HEK293 (cell line): ENCODE measurements around the gene GRID2.

Source experiments
- BCL11A ChIP-seq: fragments of 450-650 bp; formaldehyde crosslinking; IDR thresholded peaks from 2 replicates; pipeline ENCODE4 v1.5.1; 2016; ENCODE audit warnings: low read depth, missing biosample characterization, missing genetic modification characterization
- YY1 ChIP-seq: fragments of 450-650 bp; formaldehyde crosslinking; IDR thresholded peaks from 2 replicates; pipeline ENCODE4 v1.5.1; 2018; ENCODE audit warnings: missing biosample characterization, missing genetic modification characterization
- ZNF211 ChIP-seq: fragments of 450-650 bp; formaldehyde crosslinking; IDR thresholded peaks from 2 replicates; pipeline ENCODE4 v1.5.1; 2016; ENCODE audit warnings: low read depth, missing biosample characterization, missing genetic modification characterization
- ZNF223 ChIP-seq: fragments of 450-650 bp; formaldehyde crosslinking; IDR thresholded peaks from 2 replicates; pipeline ENCODE4 v1.5.1; 2016; ENCODE audit warnings: missing biosample characterization, missing genetic modification characterization
- ZNF302 ChIP-seq: fragments of 450-650 bp; formaldehyde crosslinking; IDR thresholded peaks from 2 replicates; pipeline ENCODE4 v1.5.1; 2016; ENCODE audit warnings: missing biosample characterization, missing genetic modification characterization, low read depth
- ZNF558 ChIP-seq: fragments of 450-650 bp; formaldehyde crosslinking; IDR thresholded peaks from 2 replicates; pipeline ENCODE4 v1.5.1; 2016; ENCODE audit warnings: missing biosample characterization, missing genetic modification characterization
- ZNF843 ChIP-seq: fragments of 450-650 bp; formaldehyde crosslinking; IDR thresholded peaks from 2 replicates; pipeline ENCODE4 v1.5.1; 2016; ENCODE audit warnings: missing biosample characterization, missing genetic modification characterization
- TF ChIP-seq, protein P1 (sequence below): fragments of 450-650 bp; formaldehyde crosslinking; IDR thresholded peaks from 2 replicates; pipeline ENCODE4 v1.5.1; 2016; ENCODE audit warnings: missing biosample characterization, missing genetic modification characterization
- TF ChIP-seq, protein P2 (sequence below): fragments of 450-650 bp; formaldehyde crosslinking; IDR thresholded peaks from 2 replicates; pipeline ENCODE4 v1.5.1; 2016; ENCODE audit warnings: missing biosample characterization, missing genetic modification characterization, low read depth

DNA sequence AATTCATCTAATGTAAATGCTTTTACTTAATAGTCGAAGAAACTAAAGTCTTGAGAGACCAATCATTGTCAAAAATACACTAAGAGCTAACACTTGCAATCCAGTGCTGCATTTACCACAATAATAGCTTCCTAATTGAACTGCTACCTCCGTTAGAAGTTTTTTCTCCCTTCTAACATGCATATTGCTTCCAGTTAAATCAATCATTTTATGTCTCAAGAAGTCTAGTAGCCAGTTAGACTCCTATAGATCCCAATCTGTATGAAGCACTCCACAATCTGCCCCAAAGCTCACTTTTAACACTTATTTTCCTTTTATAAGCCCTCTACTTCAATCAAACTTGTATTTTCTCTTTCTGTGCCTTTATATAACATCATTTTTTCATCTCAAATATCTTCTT lies 41.4 kb upstream of the GRID2 start:
- TF ChIP-seq, protein P1, sequence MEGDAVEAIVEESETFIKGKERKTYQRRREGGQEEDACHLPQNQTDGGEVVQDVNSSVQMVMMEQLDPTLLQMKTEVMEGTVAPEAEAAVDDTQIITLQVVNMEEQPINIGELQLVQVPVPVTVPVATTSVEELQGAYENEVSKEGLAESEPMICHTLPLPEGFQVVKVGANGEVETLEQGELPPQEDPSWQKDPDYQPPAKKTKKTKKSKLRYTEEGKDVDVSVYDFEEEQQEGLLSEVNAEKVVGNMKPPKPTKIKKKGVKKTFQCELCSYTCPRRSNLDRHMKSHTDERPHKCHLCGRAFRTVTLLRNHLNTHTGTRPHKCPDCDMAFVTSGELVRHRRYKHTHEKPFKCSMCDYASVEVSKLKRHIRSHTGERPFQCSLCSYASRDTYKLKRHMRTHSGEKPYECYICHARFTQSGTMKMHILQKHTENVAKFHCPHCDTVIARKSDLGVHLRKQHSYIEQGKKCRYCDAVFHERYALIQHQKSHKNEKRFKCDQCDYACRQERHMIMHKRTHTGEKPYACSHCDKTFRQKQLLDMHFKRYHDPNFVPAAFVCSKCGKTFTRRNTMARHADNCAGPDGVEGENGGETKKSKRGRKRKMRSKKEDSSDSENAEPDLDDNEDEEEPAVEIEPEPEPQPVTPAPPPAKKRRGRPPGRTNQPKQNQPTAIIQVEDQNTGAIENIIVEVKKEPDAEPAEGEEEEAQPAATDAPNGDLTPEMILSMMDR (tag by site-specific recombination): no peak
- TF ChIP-seq, protein P2, sequence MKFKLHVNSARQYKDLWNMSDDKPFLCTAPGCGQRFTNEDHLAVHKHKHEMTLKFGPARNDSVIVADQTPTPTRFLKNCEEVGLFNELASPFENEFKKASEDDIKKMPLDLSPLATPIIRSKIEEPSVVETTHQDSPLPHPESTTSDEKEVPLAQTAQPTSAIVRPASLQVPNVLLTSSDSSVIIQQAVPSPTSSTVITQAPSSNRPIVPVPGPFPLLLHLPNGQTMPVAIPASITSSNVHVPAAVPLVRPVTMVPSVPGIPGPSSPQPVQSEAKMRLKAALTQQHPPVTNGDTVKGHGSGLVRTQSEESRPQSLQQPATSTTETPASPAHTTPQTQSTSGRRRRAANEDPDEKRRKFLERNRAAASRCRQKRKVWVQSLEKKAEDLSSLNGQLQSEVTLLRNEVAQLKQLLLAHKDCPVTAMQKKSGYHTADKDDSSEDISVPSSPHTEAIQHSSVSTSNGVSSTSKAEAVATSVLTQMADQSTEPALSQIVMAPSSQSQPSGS (tag by site-specific recombination): no peak
- TF ChIP-seq ZNF302 (tag by site-specific recombination): no peak
- no peak for TF ChIP-seq BCL11A
- TF ChIP-seq ZNF558 (tag by site-specific recombination): no peak
- TF ChIP-seq ZNF843: no peak
- no peak for TF ChIP-seq YY1
- TF ChIP-seq ZNF223: no peak
- TF ChIP-seq ZNF211 (tag by site-specific recombination): no peak
